ENCODE measurements around the gene IGFBP2.

GRCh38 chr2:216621292-216621691, 11.9 kb upstream of the IGFBP2 start:
- TF ChIP-seq CTCF (IDR thresholded peaks at IDR 0.05; ENCODE audit: poor library complexity), result no peak
- no peak for TF ChIP-seq EZH2 (IDR thresholded peaks at IDR 0.05; ENCODE audit: borderline replicate concordance)
